GM18907 (cell line): ENCODE data around the gene SUGP1.

Source experiments
- ATAC-seq: cut with Tn5 transposase; IDR thresholded peaks from one replicate; pipeline ENCODE4 v1.9.1; 2021; ENCODE audit warnings: mild to moderate bottlenecking, moderate library complexity; ENCODE audit not compliant: unreplicated experiment

The SUGP1 gene

GRCh38 chr19:19236173-19236572, 84.1 kb downstream of the SUGP1 start:
- ATAC-seq = no peak

GRCh38 chr19:19234220-19234816, 86.0 kb downstream of the SUGP1 start:
- ATAC-seq = no peak

- no peak for ATAC-seq
These were observed 88.0 kb downstream of the SUGP1 start for GRCh38 chr19:19232261-19232721.

- ATAC-seq = no peak
These were observed 89.3 kb downstream of the SUGP1 start for GRCh38 chr19:19230999-19231398.

GRCh38 chr19:19229701-19230100, 90.6 kb downstream of the SUGP1 start:
- no peak for ATAC-seq

GRCh38 chr19:19227217-19227616, 93.1 kb downstream of the SUGP1 start:
- ATAC-seq = no peak

- no peak for ATAC-seq
These were observed 93.6 kb downstream of the SUGP1 start for GRCh38 chr19:19226663-19227062.

- ATAC-seq = no peak
These were observed 94.1 kb downstream of the SUGP1 start for GRCh38 chr19:19226204-19226603.
